K562 (cell line): ENCODE results near the gene ALG12. TPM values are rescaled to one million over a fixed set of nuclear protein-coding genes. Genes with fewer than 3 reads are reported as not detected.
A peak's percentile ranks its signal among the peaks of the same experiment; 100 is the strongest.

Experiments used
- BDP1 ChIP-seq: IDR thresholded peaks from 3 replicates; pipeline ENCODE4 v1.6.1; 2011; ENCODE audit not compliant: insufficient read length, insufficient read depth
- BHLHE40 ChIP-seq: IDR thresholded peaks from 2 replicates; pipeline ENCODE4 v1.6.1; 2011; ENCODE audit warnings: low read length, improper control_type of control experiment
- EP400 ChIP-seq: fragments of 450-650 bp; IDR thresholded peaks from 2 replicates; pipeline ENCODE4 v1.6.1; 2017; ENCODE audit warnings: antibody characterized with exemption, mild to moderate bottlenecking, moderate library complexity
- FOXJ2 ChIP-seq: fragments of 200-800 bp; sonication (Bioruptor generic); IDR thresholded peaks from 2 replicates; pipeline ENCODE4 v1.6.1; 2016; ENCODE audit warnings: missing genetic modification characterization, missing compliant biosample characterization
- NFE2L1 ChIP-seq: fragments of 450-650 bp; IDR thresholded peaks from 2 replicates; pipeline ENCODE4 v1.6.1; 2016; ENCODE audit warnings: missing genetic modification characterization, low read depth, mild to moderate bottlenecking, missing compliant biosample characterization, moderate library complexity, borderline replicate concordance
- POLR3G ChIP-seq: IDR thresholded peaks from 2 replicates; pipeline ENCODE4 v1.6.1; 2011; ENCODE audit not compliant: insufficient read length, insufficient replicate concordance; ENCODE audit errors: extremely low read depth
- RAD51 ChIP-seq: fragments of 450-650 bp; IDR thresholded peaks from 2 replicates; pipeline ENCODE4 v1.7.1; 2016; ENCODE audit warnings: low read depth, mild to moderate bottlenecking, borderline replicate concordance
- SIX5 ChIP-seq, 2 experiments: IDR thresholded peaks; 2 replicates each; pipeline ENCODE4 v1.6.1; 2011; ENCODE audit warnings: low read length in 2 of 2, borderline replicate concordance in 1 of 2, low read depth in 1 of 2, mild to moderate bottlenecking in 1 of 2, moderate library complexity in 1 of 2; ENCODE audit not compliant: insufficient read depth in 1 of 2
- SNIP1 ChIP-seq: fragments of 450-650 bp; IDR thresholded peaks from 2 replicates; pipeline ENCODE4 v1.7.1; 2017; ENCODE audit warnings: low read depth, mild to moderate bottlenecking
- TARDBP ChIP-seq: fragments of 450-650 bp; IDR thresholded peaks from 2 replicates; pipeline ENCODE4 v1.6.1; 2016
- ZNF561 ChIP-seq: fragments of 450-650 bp; formaldehyde crosslinking; conservative IDR thresholded peaks from 2 replicates; pipeline ENCODE4 v1.4.0; 2020; ENCODE audit warnings: mild to moderate bottlenecking, moderate library complexity
- polyA plus RNA-seq, 8 experiments: library from polyadenylated mRNA; depleted of rRNA in 4 of 8; stranded (reverse) in 5 of 8; unstranded in 3 of 8; fragments of >200 nt; fragmentation: Nextera tagmentation in 2 of 8; fragmentation: Illumina TruSeq in 1 of 8; extraction: Ambion mirVana in 2 of 8; extraction: Trizol in 1 of 8; gene quantifications; 2 replicates each; pipeline versions ENCODE4 v1.2.1 to v1.2.3, GENCODE V29; 2011 to 2014; ENCODE audit warnings: inconsistent platforms in 1 of 8, missing spikeins in 1 of 8
- total RNA-seq, 7 experiments: library from RNA; depleted of rRNA in 6 of 7; stranded (reverse); fragments of >200 nt in 6 of 7; fragmentation: Illumina TruSeq in 2 of 7; extraction: Trizol in 2 of 7; gene quantifications; 2 replicates each; pipeline versions ENCODE4 v1.2.1 to v1.2.3, GENCODE V29; 2011 to 2021; ENCODE audit warnings: low replicate concordance in 1 of 7
- TF ChIP-seq, protein P1 (sequence below): fragments of 450-650 bp; IDR thresholded peaks from 2 replicates; pipeline ENCODE4 v1.6.1; 2017; ENCODE audit warnings: antibody characterized with exemption, mild to moderate bottlenecking
- TF ChIP-seq, protein P2 (sequence below), 2 experiments: fragments of 450-650 bp in 1 of 2; sonication (generic) in 1 of 2; formaldehyde crosslinking in 1 of 2; IDR thresholded peaks in 1 of 2; conservative IDR thresholded peaks in 1 of 2; 2 replicates each; pipeline versions ENCODE4 v1.6.1 to v1.8.1; 2016 to 2023; ENCODE audit warnings: mild to moderate bottlenecking in 2 of 2, moderate library complexity in 2 of 2, inconsistent platforms in 1 of 2, missing genetic modification reagents in 1 of 2
- TF ChIP-seq, protein P3 (sequence below): IDR thresholded peaks from 2 replicates; pipeline ENCODE4 v1.6.1; 2016; ENCODE audit warnings: missing genetic modification characterization, missing compliant biosample characterization
- TF ChIP-seq, protein P4 (sequence below): conservative IDR thresholded peaks from 2 replicates; pipeline ENCODE4 v1.6.1; 2011; ENCODE audit warnings: low read depth, mild to moderate bottlenecking, low read length; ENCODE audit not compliant: control insufficient read depth
- TF ChIP-seq, protein P5 (sequence below), 3 experiments: IDR thresholded peaks in 2 of 3; conservative IDR thresholded peaks in 1 of 3; 2 replicates each; pipeline ENCODE4 v1.5.1; 2011 to 2012; ENCODE audit warnings: low read length in 3 of 3, mild to moderate bottlenecking in 3 of 3, control low read depth in 2 of 3, improper control_type of control experiment in 1 of 3, inconsistent platforms in 1 of 3, low read depth in 1 of 3, mixed read lengths in 1 of 3, moderate library complexity in 1 of 3; ENCODE audit not compliant: insufficient read depth in 2 of 3

The ALG12 gene
- total and polyA plus RNA-seq, 9 of the 15 experiments (the other 6 are each of a cell fraction or from before 2014, with no cell fraction given) = 0.20 to 8.5 (median 3.4) TPM

DNA sequence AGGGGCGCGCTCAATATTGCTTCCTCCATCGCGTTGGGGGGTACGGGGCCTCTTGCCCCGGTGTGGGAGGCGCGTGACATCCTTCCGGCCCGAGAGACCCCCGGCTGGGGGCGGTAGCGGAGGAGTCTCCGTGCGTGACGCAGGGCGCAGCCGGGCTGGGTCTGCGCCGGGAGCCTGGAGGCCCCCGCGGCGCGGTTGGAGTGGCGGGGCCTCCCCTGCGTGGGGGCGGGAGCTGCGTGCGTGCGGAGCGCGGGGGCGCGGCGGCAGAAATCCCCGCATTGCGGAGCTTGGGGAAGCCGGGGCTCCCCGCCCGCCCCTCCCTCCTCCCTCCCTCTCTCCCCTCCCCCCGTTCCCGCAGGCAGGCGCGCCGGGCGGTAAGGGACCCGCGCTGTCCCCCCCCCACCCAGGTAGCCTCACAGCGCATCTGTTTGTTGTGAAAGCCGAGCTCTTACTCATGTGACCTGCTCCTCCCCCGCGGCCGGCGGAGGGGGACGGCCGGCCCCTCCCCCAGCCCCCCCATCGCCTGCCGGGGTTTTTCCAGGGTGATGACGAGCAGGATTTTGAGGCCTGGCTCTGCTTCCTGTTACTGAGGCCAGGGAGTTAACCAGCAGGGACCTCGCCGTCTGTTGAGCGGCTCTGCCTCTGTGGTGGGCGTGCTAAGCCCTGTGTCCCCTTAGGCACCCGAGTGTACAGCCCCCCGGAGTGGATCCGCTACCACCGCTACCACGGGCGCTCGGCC is 43.9 kb upstream of the ALG12 start (continued):
- TF ChIP-seq, protein P1, sequence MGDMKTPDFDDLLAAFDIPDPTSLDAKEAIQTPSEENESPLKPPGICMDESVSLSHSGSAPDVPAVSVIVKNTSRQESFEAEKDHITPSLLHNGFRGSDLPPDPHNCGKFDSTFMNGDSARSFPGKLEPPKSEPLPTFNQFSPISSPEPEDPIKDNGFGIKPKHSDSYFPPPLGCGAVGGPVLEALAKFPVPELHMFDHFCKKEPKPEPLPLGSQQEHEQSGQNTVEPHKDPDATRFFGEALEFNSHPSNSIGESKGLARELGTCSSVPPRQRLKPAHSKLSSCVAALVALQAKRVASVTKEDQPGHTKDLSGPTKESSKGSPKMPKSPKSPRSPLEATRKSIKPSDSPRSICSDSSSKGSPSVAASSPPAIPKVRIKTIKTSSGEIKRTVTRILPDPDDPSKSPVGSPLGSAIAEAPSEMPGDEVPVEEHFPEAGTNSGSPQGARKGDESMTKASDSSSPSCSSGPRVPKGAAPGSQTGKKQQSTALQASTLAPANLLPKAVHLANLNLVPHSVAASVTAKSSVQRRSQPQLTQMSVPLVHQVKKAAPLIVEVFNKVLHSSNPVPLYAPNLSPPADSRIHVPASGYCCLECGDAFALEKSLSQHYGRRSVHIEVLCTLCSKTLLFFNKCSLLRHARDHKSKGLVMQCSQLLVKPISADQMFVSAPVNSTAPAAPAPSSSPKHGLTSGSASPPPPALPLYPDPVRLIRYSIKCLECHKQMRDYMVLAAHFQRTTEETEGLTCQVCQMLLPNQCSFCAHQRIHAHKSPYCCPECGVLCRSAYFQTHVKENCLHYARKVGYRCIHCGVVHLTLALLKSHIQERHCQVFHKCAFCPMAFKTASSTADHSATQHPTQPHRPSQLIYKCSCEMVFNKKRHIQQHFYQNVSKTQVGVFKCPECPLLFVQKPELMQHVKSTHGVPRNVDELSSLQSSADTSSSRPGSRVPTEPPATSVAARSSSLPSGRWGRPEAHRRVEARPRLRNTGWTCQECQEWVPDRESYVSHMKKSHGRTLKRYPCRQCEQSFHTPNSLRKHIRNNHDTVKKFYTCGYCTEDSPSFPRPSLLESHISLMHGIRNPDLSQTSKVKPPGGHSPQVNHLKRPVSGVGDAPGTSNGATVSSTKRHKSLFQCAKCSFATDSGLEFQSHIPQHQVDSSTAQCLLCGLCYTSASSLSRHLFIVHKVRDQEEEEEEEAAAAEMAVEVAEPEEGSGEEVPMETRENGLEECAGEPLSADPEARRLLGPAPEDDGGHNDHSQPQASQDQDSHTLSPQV = peak; percentile 45; the same call in 1 of the 2 replicates
- TF ChIP-seq, protein P2, sequence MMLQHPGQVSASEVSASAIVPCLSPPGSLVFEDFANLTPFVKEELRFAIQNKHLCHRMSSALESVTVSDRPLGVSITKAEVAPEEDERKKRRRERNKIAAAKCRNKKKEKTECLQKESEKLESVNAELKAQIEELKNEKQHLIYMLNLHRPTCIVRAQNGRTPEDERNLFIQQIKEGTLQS (IDR thresholded peaks at IDR 0.05) = peak; percentile 21; the same call in 1 of the 2 replicates
- TF ChIP-seq, protein P2 (CRISPR knock-in tag; conservative IDR thresholded peaks at IDR 0.05) = no peak
- TF ChIP-seq POLR3G (no peak), SIX5 (IDR thresholded peaks at IDR 0.05; ENCODE audit: borderline replicate concordance in 1 of 2, insufficient read depth in 1 of 2, low read depth in 1 of 2, low read length in 2 of 2) (no peak), TARDBP (no peak), FOXJ2 (no peak), NFE2L1 (tag) (no peak), BHLHE40 (peak; percentile 81; the same call in 1 of the 2 replicates), BDP1 (no peak), SNIP1 (no peak), RAD51 (peak; percentile 31; the same call in 1 of the 2 replicates), EP400 (0 out of 2 replicates have a peak, but pooled peaks have one; percentile 27), ZNF561 (CRISPR knock-in tag) (no peak)
- TF ChIP-seq, protein P3, sequence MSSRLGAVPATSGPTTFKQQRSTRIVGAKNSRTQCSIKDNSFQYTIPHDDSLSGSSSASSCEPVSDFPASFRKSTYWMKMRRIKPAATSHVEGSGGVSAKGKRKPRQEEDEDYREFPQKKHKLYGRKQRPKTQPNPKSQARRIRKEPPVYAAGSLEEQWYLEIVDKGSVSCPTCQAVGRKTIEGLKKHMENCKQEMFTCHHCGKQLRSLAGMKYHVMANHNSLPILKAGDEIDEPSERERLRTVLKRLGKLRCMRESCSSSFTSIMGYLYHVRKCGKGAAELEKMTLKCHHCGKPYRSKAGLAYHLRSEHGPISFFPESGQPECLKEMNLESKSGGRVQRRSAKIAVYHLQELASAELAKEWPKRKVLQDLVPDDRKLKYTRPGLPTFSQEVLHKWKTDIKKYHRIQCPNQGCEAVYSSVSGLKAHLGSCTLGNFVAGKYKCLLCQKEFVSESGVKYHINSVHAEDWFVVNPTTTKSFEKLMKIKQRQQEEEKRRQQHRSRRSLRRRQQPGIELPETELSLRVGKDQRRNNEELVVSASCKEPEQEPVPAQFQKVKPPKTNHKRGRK (tag) = no peak
- TF ChIP-seq, protein P4, sequence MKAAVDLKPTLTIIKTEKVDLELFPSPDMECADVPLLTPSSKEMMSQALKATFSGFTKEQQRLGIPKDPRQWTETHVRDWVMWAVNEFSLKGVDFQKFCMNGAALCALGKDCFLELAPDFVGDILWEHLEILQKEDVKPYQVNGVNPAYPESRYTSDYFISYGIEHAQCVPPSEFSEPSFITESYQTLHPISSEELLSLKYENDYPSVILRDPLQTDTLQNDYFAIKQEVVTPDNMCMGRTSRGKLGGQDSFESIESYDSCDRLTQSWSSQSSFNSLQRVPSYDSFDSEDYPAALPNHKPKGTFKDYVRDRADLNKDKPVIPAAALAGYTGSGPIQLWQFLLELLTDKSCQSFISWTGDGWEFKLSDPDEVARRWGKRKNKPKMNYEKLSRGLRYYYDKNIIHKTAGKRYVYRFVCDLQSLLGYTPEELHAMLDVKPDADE = no peak
- TF ChIP-seq, protein P5, sequence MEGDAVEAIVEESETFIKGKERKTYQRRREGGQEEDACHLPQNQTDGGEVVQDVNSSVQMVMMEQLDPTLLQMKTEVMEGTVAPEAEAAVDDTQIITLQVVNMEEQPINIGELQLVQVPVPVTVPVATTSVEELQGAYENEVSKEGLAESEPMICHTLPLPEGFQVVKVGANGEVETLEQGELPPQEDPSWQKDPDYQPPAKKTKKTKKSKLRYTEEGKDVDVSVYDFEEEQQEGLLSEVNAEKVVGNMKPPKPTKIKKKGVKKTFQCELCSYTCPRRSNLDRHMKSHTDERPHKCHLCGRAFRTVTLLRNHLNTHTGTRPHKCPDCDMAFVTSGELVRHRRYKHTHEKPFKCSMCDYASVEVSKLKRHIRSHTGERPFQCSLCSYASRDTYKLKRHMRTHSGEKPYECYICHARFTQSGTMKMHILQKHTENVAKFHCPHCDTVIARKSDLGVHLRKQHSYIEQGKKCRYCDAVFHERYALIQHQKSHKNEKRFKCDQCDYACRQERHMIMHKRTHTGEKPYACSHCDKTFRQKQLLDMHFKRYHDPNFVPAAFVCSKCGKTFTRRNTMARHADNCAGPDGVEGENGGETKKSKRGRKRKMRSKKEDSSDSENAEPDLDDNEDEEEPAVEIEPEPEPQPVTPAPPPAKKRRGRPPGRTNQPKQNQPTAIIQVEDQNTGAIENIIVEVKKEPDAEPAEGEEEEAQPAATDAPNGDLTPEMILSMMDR (IDR thresholded peaks at IDR 0.05 in 2 of 3, conservative IDR thresholded peaks at IDR 0.05 in 1 of 3; ENCODE audit: insufficient read depth in 2 of 3, low read depth in 1 of 3, low read length in 3 of 3) = no peak
